ENCODE data around the gene INPP1. TPM values are rescaled to one million over a fixed set of nuclear protein-coding genes. Genes with fewer than 3 reads are reported as not detected.
"Not testable (repeated sequence)": the region's sequence is repeated elsewhere in the genome, so short reads cannot be mapped to it uniquely, and the experiment has no call there.

INPP1 gene
- total and polyA plus RNA-seq, 2 donors from 2014 or later: 15.1 to 27.2 TPM

- Histone ChIP-seq H3K9me3 (ENCODE audit: control insufficient read depth in 2 of 3, insufficient read depth in 1 of 3, low read length in 3 of 3) (no peaks in the 10 kb centered on the region), H3K27me3 (ENCODE audit: control insufficient read depth, insufficient read depth, low read length) (no peaks in the 10 kb centered on the region), H3K36me3 (ENCODE audit: control insufficient read depth in 2 of 3, insufficient read depth in 3 of 3, low read length in 3 of 3) (no peaks in the 10 kb centered on the region), H3K4me1 (ENCODE audit: control insufficient read depth in 2 of 3, insufficient read depth in 2 of 3, low read depth in 1 of 3, low read length in 3 of 3) (peaks cover 0 to 7% (median 0%) of the 10 kb centered on the region in 3 donors), H3K9ac (ENCODE audit: low read length in 3 of 3) (no peak overlapping the region), H3K27ac (ENCODE audit: low read depth in 2 of 2, low read length in 2 of 2) (no peak overlapping the region), H3K4me3 (ENCODE audit: low read length in 3 of 3) (no peak overlapping the region)
- DNase-seq (no peak), FAIRE-seq (no peak)
- TF ChIP-seq CTCF (IDR thresholded peaks at IDR 0.05; ENCODE audit: borderline replicate concordance, extremely low read depth, insufficient read depth): no peak
- intact Hi-C loops (cut with DNase I): no loop called here
Measured at GRCh38 chr2:190333928-190334327, 9.5 kb upstream of the INPP1 start.

GRCh38 chr2:190334479-190335224 lies 8.7 kb upstream of the INPP1 start:
- Histone ChIP-seq H3K4me1 (ENCODE audit: control insufficient read depth in 2 of 3, insufficient read depth in 2 of 3, low read depth in 1 of 3, low read length in 3 of 3) (peaks cover 0 to 7% (median 0%) of the 10 kb centered on the region in 3 donors), H3K27ac (ENCODE audit: low read depth in 2 of 2, low read length in 2 of 2) (peak overlapping the region in 1 of 2 donors; percentile 2), H3K27me3 (ENCODE audit: control insufficient read depth, insufficient read depth, low read length) (no peaks in the 10 kb centered on the region), H3K9ac (ENCODE audit: low read length in 3 of 3) (no peak overlapping the region), H3K9me3 (ENCODE audit: control insufficient read depth in 2 of 3, insufficient read depth in 1 of 3, low read length in 3 of 3) (no peaks in the 10 kb centered on the region), H3K36me3 (ENCODE audit: control insufficient read depth in 2 of 3, insufficient read depth in 3 of 3, low read length in 3 of 3) (no peaks in the 10 kb centered on the region), H3K4me3 (ENCODE audit: low read length in 3 of 3) (peak overlapping the region in 2 of 3 donors; percentile 9 to 18)
- intact Hi-C loops (cut with DNase I): no loop called here
- FAIRE-seq (no peak), DNase-seq (no peak)
- TF ChIP-seq CTCF (IDR thresholded peaks at IDR 0.05; ENCODE audit: borderline replicate concordance, extremely low read depth, insufficient read depth): no peak

GRCh38 chr2:190335225-190335559 lies 8.2 kb upstream of the INPP1 start:
- TF ChIP-seq CTCF (IDR thresholded peaks at IDR 0.05; ENCODE audit: borderline replicate concordance, extremely low read depth, insufficient read depth): no peak
- H3K36me3 ChIP-seq (ENCODE audit: control insufficient read depth in 2 of 3, insufficient read depth in 3 of 3, low read length in 3 of 3): no peaks in the 10 kb centered on the region
- no peaks in the 10 kb centered on the region for H3K9me3 ChIP-seq (ENCODE audit: control insufficient read depth in 2 of 3, insufficient read depth in 1 of 3, low read length in 3 of 3)
- intact Hi-C loops (cut with DNase I): no loop called here
- no peak for DNase-seq
- peak; percentile 57 for FAIRE-seq
- H3K4me1 ChIP-seq (ENCODE audit: control insufficient read depth in 2 of 3, insufficient read depth in 2 of 3, low read depth in 1 of 3, low read length in 3 of 3): peaks cover 0 to 7% (median 0%) of the 10 kb centered on the region in 3 donors
- no peak overlapping the region for H3K4me3 ChIP-seq (ENCODE audit: low read length in 3 of 3)
- H3K9ac ChIP-seq (ENCODE audit: low read length in 3 of 3): no peak overlapping the region
- no peaks in the 10 kb centered on the region for H3K27me3 ChIP-seq (ENCODE audit: control insufficient read depth, insufficient read depth, low read length)
- no peak overlapping the region for H3K27ac ChIP-seq (ENCODE audit: low read depth in 2 of 2, low read length in 2 of 2)

GRCh38 chr2:190335584-190335983 lies 7.8 kb upstream of the INPP1 start:
- FAIRE-seq; H3K4me3 ChIP-seq (ENCODE audit: low read length in 3 of 3); DNase-seq; H3K27me3 ChIP-seq (ENCODE audit: control insufficient read depth, insufficient read depth, low read length); H3K36me3 ChIP-seq (ENCODE audit: control insufficient read depth in 2 of 3, insufficient read depth in 3 of 3, low read length in 3 of 3); H3K9ac ChIP-seq (ENCODE audit: low read length in 3 of 3); H3K9me3 ChIP-seq (ENCODE audit: control insufficient read depth in 2 of 3, insufficient read depth in 1 of 3, low read length in 3 of 3); intact Hi-C loops (cut with DNase I); H3K27ac ChIP-seq (ENCODE audit: low read depth in 2 of 2, low read length in 2 of 2); H3K4me1 ChIP-seq (ENCODE audit: control insufficient read depth in 2 of 3, insufficient read depth in 2 of 3, low read depth in 1 of 3, low read length in 3 of 3): not testable (repeated sequence)
